H54 (cell line): ENCODE results near the gene POTEF.
"Not testable (repeated sequence)": the region's sequence is repeated elsewhere in the genome, so short reads cannot be mapped to it uniquely, and the experiment has no call there.

ENCODE experiments used
- DNase-seq: peaks from one replicate; pipeline ENCODE4 v3.0.0; 2011; ENCODE audit warnings: low spot score, mixed read lengths; ENCODE audit not compliant: insufficient read length
- FAIRE-seq: peaks from 3 replicates; lab custom pipeline; 2011; peaks lifted over from hg19 to GRCh38; lab: Jason Lieb, UNC
- POLR2A ChIP-seq: IDR thresholded peaks from 2 replicates; pipeline ENCODE4 v1.6.1; 2011; ENCODE audit warnings: low read depth, mild to moderate bottlenecking, low read length

Gene POTEF

DNA sequence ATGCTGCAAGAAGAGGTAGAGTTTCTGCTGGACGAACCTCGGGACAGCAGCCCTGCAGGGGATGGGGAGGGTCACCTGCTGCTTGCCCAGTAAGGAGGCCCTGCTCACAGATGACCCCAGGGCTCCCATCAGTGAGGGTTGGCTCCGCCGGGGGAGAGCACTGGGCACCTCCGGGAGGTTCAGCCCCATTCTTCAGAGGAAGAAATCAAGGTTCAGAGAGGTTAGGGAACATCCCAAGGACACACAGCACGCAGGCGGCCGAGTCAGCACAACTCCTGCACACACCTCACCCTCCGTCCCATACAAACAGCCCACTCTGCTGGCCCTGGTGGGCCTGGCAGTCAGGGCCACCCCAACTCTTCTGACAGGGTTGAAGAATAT lies 27.6 kb upstream of the POTEF start:
- DNase-seq = no peak
- no peak for TF ChIP-seq POLR2A
- FAIRE-seq = no peak

DNA sequence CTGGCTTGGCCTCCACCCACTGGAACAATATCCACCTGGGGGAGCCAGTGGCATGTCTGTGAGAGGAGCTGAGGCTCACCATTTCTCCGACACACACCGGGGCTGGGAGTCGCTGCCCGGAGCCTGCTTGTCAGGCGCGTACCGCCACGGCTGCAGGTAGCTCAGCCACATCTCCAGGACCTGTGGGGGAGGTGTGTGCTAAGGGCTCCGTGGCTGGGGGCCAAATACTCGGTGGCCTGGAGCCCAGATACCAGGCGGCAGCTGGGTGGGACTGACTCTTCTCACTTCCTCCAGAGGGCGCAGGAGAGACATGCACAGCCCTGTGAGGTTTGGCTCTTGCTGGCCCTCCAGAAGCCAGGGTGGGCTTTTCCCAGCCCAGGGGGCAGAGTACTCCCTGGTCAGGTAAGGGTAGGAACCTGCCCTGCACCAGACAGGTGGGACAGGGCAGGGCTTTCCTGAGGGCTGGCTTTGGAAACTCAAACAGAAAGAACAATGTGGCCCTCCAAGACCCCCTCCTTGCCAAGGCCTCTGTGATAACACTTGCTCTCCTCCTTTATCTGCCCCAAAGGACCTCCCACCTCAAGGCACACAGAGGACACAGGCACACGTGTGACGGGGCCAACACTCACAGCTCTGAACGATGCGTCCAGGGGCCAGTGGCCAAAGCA lies 27.1 kb upstream of the POTEF start:
- FAIRE-seq, DNase-seq: not testable (repeated sequence)

DNA sequence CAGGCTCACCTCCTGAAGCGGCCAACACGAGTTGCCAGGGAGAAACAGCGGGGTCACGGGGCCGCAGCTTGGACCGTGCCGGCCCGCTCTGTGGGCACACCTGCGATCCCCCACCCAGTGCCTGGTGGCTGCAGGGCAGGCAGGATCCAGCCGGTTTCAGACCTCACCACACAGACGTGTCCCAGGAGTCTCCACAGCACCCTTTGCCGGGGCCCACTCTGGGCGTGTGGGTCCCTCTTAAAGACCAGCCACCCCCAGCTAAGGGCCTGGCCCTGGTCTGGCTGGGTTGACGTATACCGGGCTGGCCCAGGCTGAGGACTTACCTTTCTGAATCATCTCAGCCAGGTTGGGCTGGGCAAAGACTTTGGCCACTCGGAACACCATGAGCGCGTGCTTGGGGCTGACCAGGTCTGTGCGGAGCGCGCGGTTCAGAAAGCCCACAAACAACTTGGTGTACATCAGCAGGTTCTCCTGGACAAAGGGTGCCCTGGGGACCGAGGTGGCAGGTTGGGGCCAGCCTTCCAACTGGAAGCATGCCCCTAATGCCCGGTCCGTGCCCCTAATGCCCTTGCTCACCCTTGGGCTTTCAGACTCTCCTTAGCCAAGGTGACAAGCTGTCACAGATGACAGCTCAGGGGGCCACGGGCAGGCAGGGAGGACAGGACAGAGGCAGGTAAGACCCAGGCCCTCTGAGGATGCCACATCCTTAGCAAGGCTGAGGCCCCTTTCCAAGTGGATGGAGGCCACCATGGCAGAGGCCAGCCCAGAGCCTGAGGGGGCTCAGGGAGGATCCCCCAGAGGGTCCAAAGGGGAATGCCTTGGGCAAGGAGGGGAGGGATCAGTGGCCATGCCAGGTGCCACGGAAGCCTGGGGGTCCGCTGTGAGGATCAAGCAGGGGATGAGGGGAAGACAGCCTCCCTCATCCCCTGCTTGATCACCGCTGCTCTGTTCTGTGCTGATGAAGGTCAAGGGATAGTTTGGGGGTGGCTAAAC lies 26.0 kb upstream of the POTEF start:
- no peak for FAIRE-seq
- no peak for DNase-seq
- TF ChIP-seq POLR2A = no peak

DNA sequence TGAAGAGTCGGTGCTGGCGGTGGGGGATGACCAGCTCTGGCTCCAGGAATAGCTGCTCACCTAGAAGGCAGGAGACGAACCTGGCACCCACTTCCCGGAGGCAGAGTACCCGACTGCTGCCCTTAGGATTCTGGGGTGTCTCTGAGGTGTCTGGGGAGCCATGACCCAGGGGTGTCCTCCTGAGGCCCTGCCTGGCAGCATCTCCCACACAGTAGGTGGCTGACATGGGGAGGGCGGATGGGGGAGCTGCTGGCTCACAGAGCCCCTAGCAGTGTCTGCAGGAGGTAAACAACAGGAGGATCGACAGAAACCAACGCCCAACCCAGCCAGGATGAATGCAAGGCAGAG lies 25.4 kb upstream of the POTEF start:
- DNase-seq, FAIRE-seq: not testable (repeated sequence)

DNA sequence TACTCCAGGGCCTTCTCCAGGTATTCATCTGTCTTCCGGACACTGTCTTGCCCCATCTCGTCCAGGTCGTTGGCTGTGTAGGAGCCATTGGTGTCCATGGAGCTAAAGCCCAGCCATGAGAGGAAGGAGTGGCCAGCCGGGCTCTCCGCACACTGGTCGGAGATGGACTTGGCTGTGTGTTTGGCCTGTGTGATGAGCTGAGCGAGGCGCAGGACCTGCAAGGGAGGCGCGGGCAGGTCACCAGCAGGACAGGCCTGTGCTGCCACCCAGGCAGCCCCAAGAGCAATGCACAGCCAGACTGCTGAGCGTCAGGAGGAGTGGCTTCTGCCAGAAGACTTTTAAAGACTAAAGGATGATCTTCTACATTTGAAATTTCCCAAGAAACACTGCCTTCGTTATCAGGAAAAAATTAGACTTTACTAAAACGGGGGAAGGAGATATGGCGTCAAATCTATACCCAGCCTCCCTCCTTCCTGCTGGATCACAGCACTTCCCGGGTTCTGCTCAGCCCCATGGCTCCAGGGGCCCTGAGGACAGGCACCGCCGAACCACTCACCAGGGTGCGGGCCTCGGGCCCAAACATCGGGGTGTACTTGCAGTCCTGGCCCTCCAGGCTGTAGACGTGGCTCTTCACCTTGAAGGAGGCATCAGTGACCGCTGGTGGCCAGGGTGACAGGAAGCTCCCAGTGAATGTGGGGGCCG lies 24.9 kb upstream of the POTEF start:
- DNase-seq, FAIRE-seq: not testable (repeated sequence)

DNA sequence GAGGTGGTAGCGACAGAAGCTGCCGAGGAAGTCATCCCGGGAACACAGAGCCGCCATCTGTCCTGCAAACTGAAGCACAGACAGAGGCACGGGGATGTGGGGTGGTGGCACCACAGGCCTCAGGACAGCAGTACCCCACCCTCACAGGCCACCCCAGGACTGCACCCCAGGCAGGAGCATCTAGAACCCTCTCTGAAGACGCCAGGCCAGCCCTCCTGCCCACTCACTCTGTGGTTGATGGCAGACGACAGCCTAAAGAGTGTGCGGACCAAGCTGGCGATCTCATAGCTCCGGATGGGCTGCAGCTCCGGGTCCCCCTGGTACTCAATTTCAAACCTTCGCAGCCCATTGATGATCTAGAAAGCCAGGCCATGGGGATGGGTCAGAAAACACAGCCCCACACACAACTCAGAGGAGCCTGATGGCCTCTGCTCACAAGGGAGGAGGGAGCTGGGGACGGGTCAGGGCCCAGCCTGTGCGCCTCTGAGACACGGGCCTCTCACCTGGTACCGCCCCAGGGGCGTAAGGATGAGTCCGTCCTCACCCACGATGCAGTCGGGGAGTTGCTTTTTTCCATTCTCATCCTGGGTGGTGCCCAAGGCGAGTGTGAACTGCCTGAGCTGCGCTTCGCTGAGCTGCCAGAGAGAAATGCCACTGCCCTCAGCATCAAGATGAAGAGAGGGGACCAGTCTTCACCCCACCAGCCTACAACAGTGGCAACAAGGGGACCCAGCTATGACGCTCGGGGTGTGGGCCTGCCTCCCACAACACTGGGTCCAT lies 24.0 kb upstream of the POTEF start:
- DNase-seq (no peak), FAIRE-seq (no peak)
- no peak for TF ChIP-seq POLR2A

DNA sequence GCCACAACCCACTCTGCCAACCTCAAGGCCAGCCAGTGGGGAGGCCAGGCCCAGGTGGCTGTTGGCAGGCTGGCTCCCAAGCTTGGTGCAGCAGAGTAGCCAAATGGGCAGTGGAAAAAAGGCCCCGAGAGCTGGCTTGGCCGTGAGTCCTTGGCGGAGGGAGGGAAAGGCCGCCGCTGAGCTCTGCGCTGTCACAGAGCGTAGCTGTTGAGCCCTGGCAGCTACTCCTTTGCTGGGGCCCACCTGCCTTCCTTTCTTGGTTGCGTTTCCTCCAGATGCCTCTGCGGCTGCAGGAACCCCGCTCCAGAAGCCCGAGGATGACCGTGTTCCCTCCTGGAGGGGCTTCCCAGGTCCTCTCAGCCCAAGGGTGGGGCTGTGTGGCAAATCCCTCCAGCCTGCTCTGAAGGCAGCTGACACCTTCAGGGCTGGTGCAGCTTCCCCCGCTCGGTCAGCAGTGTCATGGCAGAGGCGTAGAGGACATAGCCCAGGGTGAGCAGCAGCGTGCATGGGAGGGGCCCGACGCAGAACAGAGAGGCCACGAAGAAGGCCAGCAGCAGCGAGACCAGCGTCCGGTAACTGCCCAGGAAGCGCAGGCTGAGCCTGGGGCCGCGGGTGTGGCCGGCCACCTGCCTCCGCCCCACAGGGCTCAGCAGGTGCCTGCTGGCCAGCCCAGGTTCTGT lies 23.3 kb upstream of the POTEF start:
- DNase-seq, FAIRE-seq: not testable (repeated sequence)

DNA sequence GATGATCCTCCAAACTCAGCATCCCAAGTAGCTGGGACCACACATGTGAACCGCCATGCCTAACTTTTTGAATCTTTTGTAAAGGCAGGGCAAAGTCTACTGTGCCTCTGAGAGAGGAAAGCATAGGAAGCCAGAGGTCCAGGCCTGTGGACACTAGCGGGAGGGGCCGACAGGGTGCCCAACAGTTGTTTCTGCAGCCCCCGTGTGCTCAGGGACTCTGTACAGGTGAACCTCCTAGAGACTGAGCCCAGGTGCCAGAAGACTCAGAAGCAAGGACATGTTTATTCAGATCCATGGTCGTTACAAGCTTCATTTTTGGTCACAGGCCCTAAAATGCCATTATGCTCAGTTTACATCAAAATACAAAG lies 22.1 kb upstream of the POTEF start:
- FAIRE-seq, DNase-seq: not testable (repeated sequence)

DNA sequence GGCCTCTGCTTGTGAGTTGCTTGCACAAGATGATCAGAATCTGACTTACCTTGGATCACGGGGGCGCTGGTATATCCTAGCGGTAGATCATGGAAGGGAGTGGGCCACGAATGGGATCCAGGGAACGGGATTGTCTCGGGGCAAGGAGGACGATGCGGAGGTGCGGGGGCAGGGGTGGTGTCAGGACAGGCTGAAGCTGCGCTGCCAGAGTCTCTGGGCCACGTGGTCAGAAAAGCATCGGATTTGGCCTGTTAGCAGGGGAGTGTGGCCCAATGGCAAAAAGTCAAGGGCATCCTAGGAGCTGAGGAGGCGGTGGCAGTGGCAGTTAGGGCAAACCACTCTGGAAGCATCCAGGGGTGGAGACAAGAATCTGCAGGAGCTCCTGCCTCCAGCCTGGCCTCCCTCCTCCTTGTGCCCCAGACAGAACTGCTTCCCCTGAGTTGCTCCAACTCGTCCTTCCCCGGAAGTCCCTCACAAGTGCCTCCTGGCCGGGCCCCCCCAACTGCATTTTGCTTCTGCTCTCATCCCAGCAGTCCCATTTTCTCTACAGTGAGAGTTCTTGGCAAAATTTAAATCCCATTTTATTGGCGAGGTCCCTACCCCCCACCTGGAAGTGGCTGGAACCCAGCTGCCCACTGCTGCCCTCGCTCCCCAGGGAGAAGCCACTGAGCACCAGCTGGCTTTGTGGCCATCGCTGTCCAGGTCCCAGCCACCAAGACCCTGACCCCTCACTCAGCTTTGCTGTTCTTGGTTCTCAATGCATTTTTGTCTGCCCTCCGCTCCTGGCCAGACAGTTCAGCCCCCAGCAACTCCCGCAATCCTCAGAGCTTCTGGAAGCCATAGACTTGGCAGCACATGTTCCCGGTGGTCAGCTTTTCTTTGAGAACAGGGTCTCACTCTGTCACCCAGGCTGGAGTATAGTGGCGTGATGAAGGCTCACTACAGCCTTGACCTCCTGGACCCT lies 21.4 kb upstream of the POTEF start:
- DNase-seq (no peak), FAIRE-seq (no peak)
- no peak for TF ChIP-seq POLR2A

DNA sequence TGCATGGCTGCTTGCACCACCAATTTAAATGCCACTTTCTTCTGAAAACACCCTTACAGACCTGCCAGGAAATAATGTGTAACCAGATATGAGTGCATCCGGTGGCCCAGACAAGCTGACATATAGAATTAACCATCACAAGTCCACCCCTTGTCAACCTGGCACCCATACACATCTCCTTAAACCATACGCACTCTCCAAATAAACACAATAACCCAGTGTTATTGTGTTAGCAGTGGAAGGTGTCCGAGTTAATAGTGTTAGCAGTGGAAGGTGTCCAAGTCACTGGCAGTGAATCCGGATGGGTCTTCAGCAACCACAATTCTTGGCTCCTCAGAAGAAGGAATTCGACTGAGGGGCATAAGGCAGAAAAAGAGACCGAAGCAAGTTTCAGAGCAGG lies 19.5 kb upstream of the POTEF start:
- not testable (repeated sequence) for FAIRE-seq, DNase-seq

DNA sequence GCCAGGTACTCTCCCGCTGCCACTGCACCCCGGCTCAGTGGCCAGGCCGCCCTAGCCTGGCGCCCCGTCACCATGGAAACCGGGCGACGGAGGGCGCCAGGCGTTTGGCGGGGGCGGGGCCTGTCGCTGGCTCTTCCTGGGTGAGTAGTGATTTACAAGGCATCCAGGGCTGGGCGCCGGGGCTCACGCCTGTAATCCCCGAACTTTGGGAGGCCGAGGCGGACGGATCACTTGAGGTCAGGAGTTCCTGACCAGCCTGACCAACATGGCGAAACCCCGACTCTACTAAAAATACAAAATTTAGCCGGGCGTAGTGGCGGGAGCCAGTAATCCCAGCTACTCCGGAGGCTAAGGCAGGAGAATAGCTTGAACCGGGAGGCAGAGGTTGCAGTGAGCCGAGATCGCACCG lies 16.0 kb upstream of the POTEF start, which contains the start of gene CCDC74B:
Gene CCDC74B, minus strand, starts transcription at position 107 of the 409 bp plus-strand sequence. CDS start 116 bp downstream, outside the sequence.
- not testable (repeated sequence) for FAIRE-seq, DNase-seq

DNA sequence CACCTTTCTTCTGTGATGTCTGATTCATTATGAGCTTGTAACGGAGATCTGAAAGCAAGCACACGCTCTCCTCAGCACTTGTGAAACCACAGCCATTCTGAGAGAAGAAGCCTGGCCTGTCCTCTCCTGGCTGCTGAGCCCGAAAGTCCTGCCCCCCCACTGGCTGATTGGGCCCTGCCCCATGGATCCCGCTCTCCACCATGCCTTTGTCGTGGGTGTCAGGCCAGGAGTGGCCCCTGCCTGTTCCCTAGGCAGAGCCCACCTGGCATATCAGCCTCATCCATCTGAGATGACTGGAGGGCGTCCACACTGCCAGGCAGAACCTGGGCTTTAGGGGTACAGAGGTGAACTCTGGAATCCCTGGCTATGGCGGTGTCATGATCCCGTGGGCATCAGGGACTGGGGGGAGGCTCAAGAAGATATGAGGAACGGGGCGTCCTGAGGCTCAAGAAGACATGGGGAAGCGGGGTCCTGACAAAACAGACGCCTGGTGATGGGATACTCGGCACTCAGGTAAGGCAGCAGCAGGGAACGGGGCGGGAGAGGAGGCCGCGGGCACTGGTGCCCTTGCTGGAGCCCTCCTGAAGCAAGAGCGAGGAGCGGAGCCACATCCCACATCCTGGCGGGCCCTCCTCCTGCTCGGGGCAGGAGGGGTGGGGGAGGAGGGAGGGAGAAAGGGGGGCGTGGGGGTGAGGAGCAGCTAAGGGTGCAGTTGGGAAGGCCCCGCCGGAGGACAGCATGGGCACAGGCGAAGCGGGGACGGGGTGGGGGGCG lies 14.4 kb upstream of the POTEF start:
- not testable (repeated sequence) for FAIRE-seq, DNase-seq

DNA sequence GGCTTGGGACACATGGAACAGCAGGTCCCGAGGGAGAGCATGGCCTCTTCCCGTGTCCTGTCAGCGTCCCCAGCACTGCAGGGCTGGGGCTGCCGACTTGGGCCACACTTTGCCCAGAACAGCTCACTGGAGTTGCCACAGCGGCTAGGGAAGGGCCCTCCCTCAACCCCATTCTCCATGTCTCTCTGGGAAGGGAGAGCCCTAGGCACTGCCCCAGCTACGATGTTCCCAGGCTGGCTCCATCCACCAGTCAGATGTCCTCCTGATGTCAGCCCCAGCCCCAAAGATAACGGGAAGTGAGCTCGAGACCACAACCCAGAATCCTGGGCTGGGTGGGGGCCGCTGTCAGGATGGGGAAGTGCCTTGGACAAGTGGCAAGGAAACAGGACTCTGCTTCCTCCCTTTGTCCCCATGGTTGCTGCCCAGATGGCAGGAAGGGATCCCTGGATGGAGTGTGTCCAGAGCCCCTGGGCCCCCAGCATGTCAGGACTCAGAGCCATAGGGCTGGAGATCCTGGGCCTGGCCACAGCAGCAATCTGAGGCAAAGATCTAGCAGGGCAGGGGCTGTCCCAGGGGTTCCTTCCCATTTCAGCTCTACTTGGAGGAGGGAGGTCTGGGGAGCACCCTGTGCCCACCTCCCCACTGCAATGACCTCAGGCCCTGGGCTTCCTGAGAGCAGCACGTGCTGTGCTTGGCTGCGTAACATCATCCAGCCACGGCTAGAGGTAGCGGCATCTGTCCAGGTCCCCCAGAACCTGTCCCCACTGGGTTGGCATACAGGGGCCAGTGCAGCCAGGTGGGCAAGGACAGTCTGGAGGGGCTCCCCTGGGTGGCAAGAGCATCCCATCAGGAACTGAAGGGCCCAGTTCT lies 13.6 kb upstream of the POTEF start:
- FAIRE-seq = not testable (repeated sequence)

DNA sequence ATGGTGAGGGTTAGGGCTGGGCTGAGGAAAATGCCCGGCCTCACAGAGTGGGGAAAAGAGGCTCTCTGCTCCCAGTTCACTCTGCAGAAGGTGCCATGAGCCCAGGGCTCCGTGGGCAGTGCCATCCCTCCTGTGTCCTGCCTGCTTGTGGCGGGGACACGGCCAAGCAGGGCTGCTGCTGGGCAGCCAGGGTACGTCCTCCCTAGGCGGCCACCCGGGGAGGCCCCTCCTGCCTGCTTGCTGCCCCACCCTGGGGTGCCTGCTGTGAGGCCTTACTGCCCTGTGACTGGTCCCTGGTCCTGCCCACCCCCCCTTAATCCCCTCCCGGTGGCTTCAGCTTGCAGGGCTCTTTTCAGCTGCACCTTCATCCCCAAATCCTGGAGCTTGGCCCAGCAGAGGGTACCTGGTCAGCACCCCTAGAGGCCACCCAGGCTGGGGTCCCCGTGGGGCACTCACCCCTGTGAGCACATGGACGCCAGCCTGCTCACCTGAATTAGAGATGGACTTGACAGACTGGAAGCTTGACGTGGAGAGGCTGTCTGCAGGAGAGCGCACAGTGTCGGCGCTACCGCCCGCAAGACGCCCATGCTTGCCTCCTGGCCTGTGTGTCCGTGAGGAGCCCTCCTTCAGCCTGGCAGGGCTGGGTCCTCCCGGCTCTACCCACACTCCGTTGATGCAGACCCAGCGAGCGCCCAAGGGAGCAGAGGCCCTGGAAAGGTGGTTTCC lies 12.8 kb upstream of the POTEF start:
- DNase-seq, FAIRE-seq: not testable (repeated sequence)

More for the DNA sequence above, 13.6 kb upstream of the POTEF start:
- DNase-seq = not testable (repeated sequence)

DNA sequence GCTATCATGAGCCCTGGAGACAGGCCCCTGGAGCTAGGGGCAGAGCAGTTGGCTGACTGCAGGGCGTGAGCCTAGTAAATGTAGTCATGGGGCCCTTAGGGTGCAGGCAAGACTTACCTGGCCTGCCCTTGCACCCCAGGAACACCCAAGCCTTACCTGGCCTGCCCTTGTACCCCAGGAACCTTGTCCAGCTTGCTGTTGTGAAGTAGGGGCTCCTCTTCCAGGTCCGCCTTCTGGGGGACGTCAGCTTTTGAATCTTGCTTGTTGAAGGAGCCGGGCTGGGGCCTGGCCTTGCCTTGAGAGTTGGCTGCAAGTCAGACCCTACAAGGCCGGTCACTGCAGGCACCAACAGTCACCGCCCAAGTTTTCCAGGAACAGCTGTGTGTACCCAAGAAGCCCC lies 12.0 kb upstream of the POTEF start:
- not testable (repeated sequence) for FAIRE-seq, DNase-seq
